K562 (cell line): ENCODE results near the gene A1BG.

Experiments
- EP400 ChIP-seq: fragments of 450-650 bp; IDR thresholded peaks from 2 replicates; pipeline ENCODE4 v1.6.1; 2017; ENCODE audit warnings: antibody characterized with exemption, mild to moderate bottlenecking, moderate library complexity
- HMGXB4 ChIP-seq: sonication (generic); formaldehyde crosslinking; IDR thresholded peaks from 2 replicates; pipeline ENCODE4 v1.8.1; 2023; ENCODE audit warnings: mild to moderate bottlenecking, missing genetic modification reagents
- MTA2 ChIP-seq: fragments of 450-650 bp; IDR thresholded peaks from 2 replicates; pipeline ENCODE4 v1.6.1; 2016; ENCODE audit warnings: low read depth
- SMAD1 ChIP-seq: fragments of 150-350 bp; IDR thresholded peaks from 2 replicates; pipeline ENCODE4 v1.6.1; 2014; ENCODE audit warnings: low read length, low read depth; ENCODE audit not compliant: partially characterized antibody
- YY1 ChIP-seq, 3 experiments: IDR thresholded peaks; 2 replicates each; pipeline ENCODE4 v1.6.1; 2011; ENCODE audit warnings: low read length in 2 of 3, mild to moderate bottlenecking in 2 of 3, moderate library complexity in 2 of 3, borderline replicate concordance in 1 of 3, control low read depth in 1 of 3, low read depth in 1 of 3; ENCODE audit not compliant: insufficient read depth in 3 of 3, insufficient replicate concordance in 2 of 3, control insufficient read depth in 1 of 3, insufficient read length in 1 of 3; ENCODE audit errors: extremely low read depth in 1 of 3
- ZNF274 ChIP-seq: IDR thresholded peaks from 2 replicates; pipeline ENCODE4 v1.6.1; 2011; ENCODE audit warnings: low read depth, mild to moderate bottlenecking, low read length, moderate library complexity, borderline replicate concordance
- TF ChIP-seq, protein P1 (sequence below): sonication (generic); formaldehyde crosslinking; IDR thresholded peaks from 2 replicates; pipeline ENCODE4 v1.5.0; 2020; ENCODE audit warnings: missing genetic modification reagents

DNA sequence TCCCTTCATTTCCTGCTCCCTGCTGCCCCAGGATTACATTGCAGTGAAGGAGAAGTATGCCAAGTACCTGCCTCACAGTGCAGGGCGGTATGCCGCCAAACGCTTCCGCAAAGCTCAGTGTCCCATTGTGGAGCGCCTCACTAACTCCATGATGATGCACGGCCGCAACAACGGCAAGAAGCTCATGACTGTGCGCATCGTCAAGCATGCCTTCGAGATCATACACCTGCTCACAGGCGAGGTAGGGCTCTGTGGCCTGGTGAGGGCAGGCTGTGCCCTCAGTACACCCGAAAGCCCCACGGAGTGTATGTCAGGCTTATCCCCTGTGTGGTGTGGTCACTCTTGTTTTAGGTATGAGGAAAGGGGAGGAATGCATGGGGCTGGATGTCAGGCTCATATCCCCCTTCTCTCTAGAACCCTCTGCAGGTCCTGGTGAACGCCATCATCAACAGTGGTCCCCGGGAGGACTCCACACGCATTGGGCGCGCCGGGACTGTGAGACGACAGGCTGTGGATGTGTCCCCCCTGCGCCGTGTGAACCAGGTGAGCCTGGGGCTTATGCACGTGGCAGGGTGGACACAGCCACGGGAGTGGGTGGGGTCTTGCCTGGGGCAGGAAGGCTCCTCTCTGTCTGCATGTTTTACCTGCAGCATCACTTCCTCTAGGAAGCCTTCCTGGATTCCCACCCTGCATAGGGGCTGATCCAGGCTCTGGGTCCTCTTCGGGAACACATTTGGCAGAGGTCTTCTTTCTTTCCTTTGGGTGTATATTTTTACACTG, 39.8 kb upstream of the A1BG start:
- TF ChIP-seq EP400 (no peak), SMAD1 (no peak), YY1 (IDR thresholded peaks at IDR 0.05; ENCODE audit: borderline replicate concordance in 1 of 3, control insufficient read depth in 1 of 3, extremely low read depth in 1 of 3, insufficient read depth in 3 of 3, insufficient read length in 1 of 3, insufficient replicate concordance in 2 of 3, low read depth in 1 of 3, low read length in 2 of 3) (no peak), MTA2 (no peak), ZNF274 (no peak), HMGXB4 (CRISPR knock-in tag) (no peak)
- TF ChIP-seq, protein P1, sequence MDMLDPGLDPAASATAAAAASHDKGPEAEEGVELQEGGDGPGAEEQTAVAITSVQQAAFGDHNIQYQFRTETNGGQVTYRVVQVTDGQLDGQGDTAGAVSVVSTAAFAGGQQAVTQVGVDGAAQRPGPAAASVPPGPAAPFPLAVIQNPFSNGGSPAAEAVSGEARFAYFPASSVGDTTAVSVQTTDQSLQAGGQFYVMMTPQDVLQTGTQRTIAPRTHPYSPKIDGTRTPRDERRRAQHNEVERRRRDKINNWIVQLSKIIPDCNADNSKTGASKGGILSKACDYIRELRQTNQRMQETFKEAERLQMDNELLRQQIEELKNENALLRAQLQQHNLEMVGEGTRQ (CRISPR knock-in tag) = no peak
